ENCODE data around the gene SFMBT2. TPM values are rescaled to one million over a fixed set of nuclear protein-coding genes. Genes with fewer than 3 reads are reported as not detected.
"Not testable (repeated sequence)": the region's sequence is repeated elsewhere in the genome, so short reads cannot be mapped to it uniquely, and the experiment has no call there.

SFMBT2 gene
- total and polyA plus RNA-seq, 4 donors: 2.9 to 11.0 (median 6.5) TPM

DNA sequence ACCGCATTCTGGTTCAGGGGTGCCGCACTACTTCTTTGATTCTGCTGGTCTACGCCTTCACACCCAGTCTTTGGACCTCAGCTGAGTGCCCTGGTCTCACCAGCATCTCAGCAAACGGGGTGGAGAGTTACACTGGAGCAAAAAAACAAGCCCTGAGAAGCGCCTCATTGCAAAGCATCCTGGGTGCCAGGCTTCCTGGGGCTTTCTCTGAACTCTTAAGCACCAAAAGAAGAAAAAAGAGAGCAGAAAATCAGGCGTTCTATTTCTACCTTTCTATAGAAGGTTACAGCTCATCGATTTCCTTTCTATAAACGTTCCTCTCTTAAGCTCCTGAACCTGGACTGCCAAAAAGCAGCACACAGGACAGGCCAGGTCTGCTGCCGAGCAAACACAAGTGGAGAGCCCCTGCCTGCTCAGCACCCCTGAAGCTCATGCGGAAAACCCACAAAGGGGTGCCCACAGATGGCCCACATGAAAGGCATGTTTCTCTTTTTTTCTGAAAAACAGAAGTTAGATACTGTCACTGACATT is 217.9 kb downstream of the SFMBT2 start:
- H3K27ac ChIP-seq (ENCODE audit: low read depth in 1 of 2, low read length in 1 of 2): no peak overlapping the region
- no peak for ATAC-seq (ENCODE audit: insufficient read depth, low FRiP score)

DNA sequence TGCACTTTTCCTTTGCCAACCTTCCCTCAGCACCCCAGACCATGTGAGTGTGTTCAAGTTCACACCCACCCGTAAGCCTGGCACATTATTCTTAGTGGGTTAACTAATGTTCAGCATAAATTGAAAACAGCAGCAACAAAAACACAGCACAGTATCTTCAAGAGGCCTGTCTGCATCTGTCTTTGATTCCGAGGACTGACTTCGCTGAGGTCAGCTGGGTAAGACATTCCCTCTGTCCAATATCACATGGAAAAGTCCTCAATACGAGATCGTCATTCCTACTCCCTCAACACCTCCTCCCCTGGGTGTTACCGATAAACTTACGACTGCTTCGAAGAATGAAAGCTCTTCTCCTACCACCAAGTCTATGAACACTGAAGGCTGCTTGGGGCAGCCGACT is 218.8 kb downstream of the SFMBT2 start:
- no peak for ATAC-seq (ENCODE audit: insufficient read depth, low FRiP score)

More for the DNA sequence above, 217.9 kb downstream of the SFMBT2 start:
- Histone ChIP-seq H3K27me3 (ENCODE audit: control insufficient read depth in 3 of 3, insufficient read depth in 3 of 3, low read length in 2 of 3) (no peaks in the 10 kb centered on the region), H3K4me3 (no peak overlapping the region), H3K9me3 (ENCODE audit: control insufficient read depth in 4 of 4, insufficient read depth in 3 of 4, low read length in 3 of 4) (peaks cover 0 to 9% (median 3%) of the 10 kb centered on the region in 4 donors), H3K9ac (ENCODE audit: insufficient read depth in 1 of 2, low read length in 2 of 2) (no peak overlapping the region), H3K36me3 (ENCODE audit: control insufficient read depth in 4 of 4, insufficient read depth in 4 of 4, low read length in 4 of 4) (peaks cover 0 to 35% (median 13%) of the 10 kb centered on the region in 4 donors), H3K4me1 (ENCODE audit: control insufficient read depth in 5 of 5, insufficient read depth in 5 of 5, low read length in 5 of 5) (no peaks in the 10 kb centered on the region)
- TF ChIP-seq, protein P1, sequence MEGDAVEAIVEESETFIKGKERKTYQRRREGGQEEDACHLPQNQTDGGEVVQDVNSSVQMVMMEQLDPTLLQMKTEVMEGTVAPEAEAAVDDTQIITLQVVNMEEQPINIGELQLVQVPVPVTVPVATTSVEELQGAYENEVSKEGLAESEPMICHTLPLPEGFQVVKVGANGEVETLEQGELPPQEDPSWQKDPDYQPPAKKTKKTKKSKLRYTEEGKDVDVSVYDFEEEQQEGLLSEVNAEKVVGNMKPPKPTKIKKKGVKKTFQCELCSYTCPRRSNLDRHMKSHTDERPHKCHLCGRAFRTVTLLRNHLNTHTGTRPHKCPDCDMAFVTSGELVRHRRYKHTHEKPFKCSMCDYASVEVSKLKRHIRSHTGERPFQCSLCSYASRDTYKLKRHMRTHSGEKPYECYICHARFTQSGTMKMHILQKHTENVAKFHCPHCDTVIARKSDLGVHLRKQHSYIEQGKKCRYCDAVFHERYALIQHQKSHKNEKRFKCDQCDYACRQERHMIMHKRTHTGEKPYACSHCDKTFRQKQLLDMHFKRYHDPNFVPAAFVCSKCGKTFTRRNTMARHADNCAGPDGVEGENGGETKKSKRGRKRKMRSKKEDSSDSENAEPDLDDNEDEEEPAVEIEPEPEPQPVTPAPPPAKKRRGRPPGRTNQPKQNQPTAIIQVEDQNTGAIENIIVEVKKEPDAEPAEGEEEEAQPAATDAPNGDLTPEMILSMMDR (IDR thresholded peaks at IDR 0.05; ENCODE audit: control extremely low read depth, extremely low read depth): no peak
- 82 to 83% methylated on average over 10 of the region's 10 CpGs for WGBS, 2 donors
- DNase-seq: no peak

DNA sequence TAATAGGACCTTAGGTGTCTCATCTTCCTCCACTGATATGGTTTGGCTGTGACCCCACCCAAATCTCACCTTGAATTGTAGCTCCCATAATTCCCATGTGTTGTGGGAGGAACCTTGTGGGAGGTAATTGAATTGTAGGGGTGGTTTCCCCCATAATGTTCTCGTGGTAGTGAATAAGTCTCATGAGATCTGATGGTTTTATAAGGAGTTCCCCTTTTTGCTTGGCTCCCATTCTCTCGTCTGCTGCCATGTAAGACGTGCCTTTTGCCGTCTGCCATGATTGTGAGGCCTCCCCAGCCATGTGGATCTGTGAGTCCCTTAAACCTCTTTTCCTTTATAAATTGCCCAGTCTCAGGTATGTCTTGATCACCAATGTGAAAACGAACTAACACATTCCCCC is 220.1 kb downstream of the SFMBT2 start:
- not testable (repeated sequence) for DNase-seq; H3K4me3 ChIP-seq; ATAC-seq (ENCODE audit: insufficient read depth, low FRiP score); H3K9ac ChIP-seq (ENCODE audit: insufficient read depth in 1 of 2, low read length in 2 of 2); H3K4me1 ChIP-seq (ENCODE audit: control insufficient read depth in 5 of 5, insufficient read depth in 5 of 5, low read length in 5 of 5); H3K9me3 ChIP-seq (ENCODE audit: control insufficient read depth in 4 of 4, insufficient read depth in 3 of 4, low read length in 3 of 4); H3K27me3 ChIP-seq (ENCODE audit: control insufficient read depth in 3 of 3, insufficient read depth in 3 of 3, low read length in 2 of 3); H3K27ac ChIP-seq (ENCODE audit: low read depth in 1 of 2, low read length in 1 of 2)
- WGBS, 2 donors: 84 to 86% methylated on average over 5 of the region's 5 CpGs
- peaks cover 0 to 20% (median 8%) of the 10 kb centered on the region in 4 donors for H3K36me3 ChIP-seq (ENCODE audit: control insufficient read depth in 4 of 4, insufficient read depth in 4 of 4, low read length in 4 of 4)

More for the DNA sequence above, 218.8 kb downstream of the SFMBT2 start:
- H3K4me3 ChIP-seq: no peak overlapping the region
- no peaks in the 10 kb centered on the region for H3K27me3 ChIP-seq (ENCODE audit: control insufficient read depth in 3 of 3, insufficient read depth in 3 of 3, low read length in 2 of 3)
- WGBS, 2 donors: 96 to 97% methylated on average over 9 of the region's 9 CpGs
- peaks cover 0 to 9% (median 3%) of the 10 kb centered on the region in 4 donors for H3K9me3 ChIP-seq (ENCODE audit: control insufficient read depth in 4 of 4, insufficient read depth in 3 of 4, low read length in 3 of 4)
- no peak overlapping the region for H3K9ac ChIP-seq (ENCODE audit: insufficient read depth in 1 of 2, low read length in 2 of 2)
- H3K27ac ChIP-seq (ENCODE audit: low read depth in 1 of 2, low read length in 1 of 2): no peak overlapping the region
- TF ChIP-seq, protein P1 (IDR thresholded peaks at IDR 0.05; ENCODE audit: control extremely low read depth, extremely low read depth): no peak
- peaks cover 0 to 27% (median 12%) of the 10 kb centered on the region in 4 donors for H3K36me3 ChIP-seq (ENCODE audit: control insufficient read depth in 4 of 4, insufficient read depth in 4 of 4, low read length in 4 of 4)
- DNase-seq: no peak
- H3K4me1 ChIP-seq (ENCODE audit: control insufficient read depth in 5 of 5, insufficient read depth in 5 of 5, low read length in 5 of 5): no peaks in the 10 kb centered on the region

DNA sequence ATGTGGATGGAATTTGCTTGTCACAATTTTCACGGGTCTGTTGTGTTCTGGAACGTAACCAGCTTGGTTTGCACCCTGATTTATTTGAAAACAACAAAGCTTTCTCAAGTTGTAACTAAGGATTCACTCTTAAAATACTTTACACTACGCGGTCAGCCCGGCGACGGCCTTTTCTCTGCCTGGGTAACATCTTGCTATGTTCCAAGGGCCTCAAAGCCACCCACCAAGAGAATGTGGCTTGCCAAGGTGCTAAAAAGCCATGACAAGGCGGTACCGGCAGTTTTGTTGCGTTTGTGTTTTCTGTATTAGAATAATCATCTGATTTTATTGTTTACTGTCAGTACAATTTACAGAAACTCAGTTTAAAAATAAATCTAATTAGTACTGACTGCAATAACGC is 220.9 kb downstream of the SFMBT2 start:
- H3K36me3 ChIP-seq (ENCODE audit: control insufficient read depth in 4 of 4, insufficient read depth in 4 of 4, low read length in 4 of 4): peaks cover 0 to 20% (median 4%) of the 10 kb centered on the region in 4 donors
- DNase-seq: peak in 1 of 3 donors; percentile 6
- whole genome bisulfite sequencing, 2 donors: 91 to 95% methylated on average over 11 of the region's 11 CpGs
- no peak overlapping the region for H3K27ac ChIP-seq (ENCODE audit: low read depth in 1 of 2, low read length in 1 of 2)
- H3K9me3 ChIP-seq (ENCODE audit: control insufficient read depth in 4 of 4, insufficient read depth in 3 of 4, low read length in 3 of 4): peaks cover 0 to under 1% (median 0%) of the 10 kb centered on the region in 4 donors
- no peaks in the 10 kb centered on the region for H3K4me1 ChIP-seq (ENCODE audit: control insufficient read depth in 5 of 5, insufficient read depth in 5 of 5, low read length in 5 of 5)
- H3K4me3 ChIP-seq: no peak overlapping the region
- TF ChIP-seq, protein P1 (IDR thresholded peaks at IDR 0.05; ENCODE audit: control extremely low read depth, extremely low read depth): no peak
- no peak overlapping the region for H3K9ac ChIP-seq (ENCODE audit: insufficient read depth in 1 of 2, low read length in 2 of 2)
- no peak for ATAC-seq (ENCODE audit: insufficient read depth, low FRiP score)
- H3K27me3 ChIP-seq (ENCODE audit: control insufficient read depth in 3 of 3, insufficient read depth in 3 of 3, low read length in 2 of 3): no peaks in the 10 kb centered on the region

All from lung (tissue), 12 donors.